HL-60 (cell line): ENCODE data around the gene RTN4.

Experiments
- DNase-seq, 2 experiments: peaks; one replicate each; pipeline ENCODE4 v3.0.0-alpha.2; 2010 to 2020; ENCODE audit warnings: low read depth in 1 of 2, low spot score in 1 of 2
- H3K27ac ChIP-seq: fragments of 250-450 bp; sonication (Bioruptor Pico); replicated peaks from 2 replicates; pipeline ENCODE4 v1.5.1; 2020; ENCODE audit warnings: mild to moderate bottlenecking, moderate library complexity
- H3K27me3 ChIP-seq: fragments of 250-450 bp; sonication (Bioruptor Pico); 2 replicates; pipeline ENCODE4 v1.5.1; 2021; ENCODE audit warnings: mild to moderate bottlenecking, moderate library complexity; ENCODE audit not compliant: insufficient read depth, poor library complexity, severe bottlenecking
- H3K4me3 ChIP-seq: replicated peaks from 2 replicates; pipeline ENCODE4 v1.5.1; 2011; ENCODE audit warnings: mild to moderate bottlenecking, control low read depth, low read length; ENCODE audit not compliant: insufficient read depth
- CTCF ChIP-seq: IDR thresholded peaks from one replicate; pipeline ENCODE4 v1.5.1; 2011; ENCODE audit warnings: low read length, control low read depth, inconsistent platforms; ENCODE audit not compliant: insufficient read depth
- GABPA ChIP-seq: IDR thresholded peaks from 2 replicates; pipeline ENCODE4 v1.6.1; 2012; ENCODE audit warnings: low read depth
- POLR2AphosphoS5 ChIP-seq: IDR thresholded peaks from 2 replicates; pipeline ENCODE4 v1.6.1; 2012; ENCODE audit warnings: low read depth
- REST ChIP-seq: IDR thresholded peaks from 2 replicates; pipeline ENCODE4 v1.6.1; 2012; ENCODE audit warnings: low read depth; ENCODE audit not compliant: insufficient replicate concordance
- SPI1 ChIP-seq: IDR thresholded peaks from 2 replicates; pipeline ENCODE4 v1.6.1; 2012; ENCODE audit warnings: low read depth, mild to moderate bottlenecking, borderline replicate concordance

The RTN4 gene

GRCh38 chr2:55088400-55088799 lies 38.1 kb upstream of the RTN4 start:
- DNase-seq = no peak
- Histone ChIP-seq H3K27me3 (no peaks in the 10 kb centered on the region), H3K27ac (no peak overlapping the region), H3K4me3 (no peak overlapping the region)
- TF ChIP-seq POLR2AphosphoS5 (no peak), CTCF (no peak), REST (no peak), SPI1 (no peak), GABPA (no peak)

DNA sequence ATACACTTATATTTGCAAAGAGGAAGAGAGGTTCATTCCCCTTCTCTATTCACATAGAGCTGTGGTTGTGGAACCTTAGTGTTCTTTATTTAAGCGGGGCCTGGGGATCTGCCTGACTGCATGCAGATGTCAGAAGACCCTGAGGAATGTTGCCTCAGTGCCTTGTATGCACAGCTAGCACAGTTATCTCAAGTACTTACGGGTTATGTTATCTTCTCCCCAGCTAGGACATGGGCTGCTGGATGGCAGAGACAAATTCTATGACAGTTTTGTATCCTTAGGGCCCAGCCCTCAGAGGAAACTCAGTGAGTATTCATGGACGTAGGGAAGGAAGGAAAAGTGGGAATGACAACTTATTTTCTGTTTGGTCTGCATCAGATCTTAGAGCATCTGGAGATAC lies 37.7 kb upstream of the RTN4 start:
- DNase-seq = no peak
- Histone ChIP-seq H3K27me3 (no peaks in the 10 kb centered on the region), H3K27ac (no peak overlapping the region), H3K4me3 (no peak overlapping the region)
- TF ChIP-seq SPI1 (no peak), REST (no peak), CTCF (no peak), POLR2AphosphoS5 (no peak), GABPA (no peak)

DNA sequence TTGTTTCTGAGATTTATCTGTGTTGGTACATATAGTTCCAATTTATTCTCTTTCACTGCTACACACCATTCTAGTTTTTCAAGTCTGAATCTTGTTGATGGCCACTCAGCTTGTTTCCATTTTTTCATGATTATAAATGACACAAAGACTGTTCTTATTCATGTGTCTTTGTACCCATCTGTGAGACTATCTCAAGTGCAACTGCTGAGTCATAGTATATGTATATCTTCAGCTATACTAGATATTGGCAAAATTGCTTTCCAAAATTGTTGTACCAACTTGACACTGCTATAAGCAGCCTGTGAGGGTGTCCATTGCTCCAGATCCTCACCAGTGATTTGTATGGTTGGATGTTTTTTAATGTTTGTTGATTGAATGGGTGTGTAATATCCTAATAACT lies 37.2 kb upstream of the RTN4 start:
- Histone ChIP-seq H3K27me3 (no peaks in the 10 kb centered on the region), H3K4me3 (no peak overlapping the region), H3K27ac (no peak overlapping the region)
- no peak for DNase-seq
- no peak for TF ChIP-seq POLR2AphosphoS5
- TF ChIP-seq SPI1 = no peak

- H3K27me3 ChIP-seq = no peaks in the 10 kb centered on the region
- H3K4me3 ChIP-seq = no peak overlapping the region
- TF ChIP-seq POLR2AphosphoS5 (no peak), REST (no peak), GABPA (no peak), SPI1 (no peak), CTCF (no peak)
- no peak overlapping the region for H3K27ac ChIP-seq
- no peak for DNase-seq
Observed at GRCh38 chr2:55085113-55086040, 35.1 kb upstream of the RTN4 start.
